GM12878 (cell line): Measurements from ENCODE around the gene VPREB1. TPM values are rescaled to one million over a fixed set of nuclear protein-coding genes. Genes with fewer than 3 reads are reported as not detected.

Experiments used
- ATAC-seq: fragments of 200-7000 bp; cut with Tn5 transposase; 3 replicates; pipeline ENCODE4 v1.9.1; 2020; ENCODE audit warnings: mild to moderate bottlenecking, moderate library complexity
- BruUV-seq: library from RNA; stranded (reverse); fragments of 400-500 nt; replicated peaks from 2 replicates; lab custom pipeline; 2021; lab: Mats Ljungman, UMichigan
- CTCF ChIA-PET: fragments of 300-600 bp; sonication (Branson Sonifier 250); formaldehyde crosslinking; extraction: SDS; loops from one replicate; lab custom pipeline; 2021; ENCODE audit warnings: inconsistent platforms; lab: Yijun Ruan, JAX
- POLR2A ChIA-PET: fragments of 350-600 bp; formaldehyde crosslinking; extraction: SDS; loops from one replicate; lab custom pipeline; 2021; ENCODE audit warnings: inconsistent platforms; lab: Charles Lee
- RAD21 ChIA-PET: fragments of 300-600 bp; sonication (Branson Sonifier 250); formaldehyde crosslinking; loops from one replicate; lab custom pipeline; 2023; ENCODE audit warnings: antibody characterized with exemption; ENCODE audit not compliant: unreplicated experiment; lab: Charles Lee
- SMC1A ChIA-PET: fragments of 300-600 bp; sonication (Branson Sonifier 250); formaldehyde crosslinking; loops from one replicate; lab custom pipeline; 2023; ENCODE audit not compliant: unreplicated experiment, uncharacterized antibody; lab: Charles Lee
- DNase-seq: peaks from one replicate; pipeline ENCODE4 v3.0.0-alpha.2; 2011; ENCODE audit warnings: low read depth, low spot score
- FAIRE-seq: peaks from 3 replicates; lab custom pipeline; 2011; peaks lifted over from hg19 to GRCh38; lab: Jason Lieb, UNC
- H2AFZ ChIP-seq: 2 replicates; pipeline ENCODE4 v1.6.0; 2011; ENCODE audit warnings: low read depth, low read length, control low read depth; ENCODE audit not compliant: control insufficient read depth
- H3K27ac ChIP-seq: 2 replicates; pipeline ENCODE4 v1.5.1; 2011; ENCODE audit warnings: control low read depth; ENCODE audit not compliant: control insufficient read depth, insufficient read depth
- H3K27me3 ChIP-seq, 2 experiments: replicated peaks in 1 of 2; 2 replicates each; pipeline versions ENCODE4 v1.6.0 to v1.6.1; 2011; ENCODE audit warnings: low read length in 1 of 2; ENCODE audit not compliant: control insufficient read depth in 2 of 2, insufficient read depth in 2 of 2
- H3K36me3 ChIP-seq, 2 experiments: 2 replicates each; pipeline ENCODE4 v1.5.1; 2011; ENCODE audit warnings: low read length in 1 of 2; ENCODE audit not compliant: control insufficient read depth in 2 of 2, insufficient read depth in 2 of 2
- H3K4me1 ChIP-seq: 2 replicates; pipeline ENCODE4 v1.6.1; 2011; ENCODE audit warnings: mild to moderate bottlenecking, low read length, moderate library complexity, mixed read lengths; ENCODE audit not compliant: control insufficient read depth, insufficient read depth
- H3K4me2 ChIP-seq: 2 replicates; pipeline ENCODE4 v1.6.0; 2011; ENCODE audit warnings: control low read depth; ENCODE audit not compliant: control insufficient read depth, insufficient read depth
- H3K4me3 ChIP-seq: fragments of 200-600 bp; sonication (generic); 2 replicates; pipeline ENCODE4 v1.5.1; 2016
- H3K79me2 ChIP-seq: 2 replicates; pipeline ENCODE4 v1.6.0; 2011; ENCODE audit warnings: low read length; ENCODE audit not compliant: control insufficient read depth, insufficient read depth
- H3K9ac ChIP-seq: 2 replicates; pipeline ENCODE4 v1.8.0; 2011; ENCODE audit warnings: low read length, control low read depth, mixed read lengths; ENCODE audit not compliant: control insufficient read depth, insufficient read depth
- H3K9me3 ChIP-seq: replicated peaks from 3 replicates; pipeline ENCODE4 v1.5.1; 2011; ENCODE audit warnings: mild to moderate bottlenecking, low read length; ENCODE audit not compliant: control insufficient read depth, insufficient read depth
- H4K20me1 ChIP-seq: 2 replicates; pipeline ENCODE4 v1.6.0; 2011; ENCODE audit not compliant: control insufficient read depth, insufficient read depth
- KDM1A ChIP-seq: fragments of 200-600 bp; sonication (generic); IDR thresholded peaks from 2 replicates; pipeline ENCODE4 v1.6.1; 2016; ENCODE audit warnings: borderline replicate concordance
- MEF2A ChIP-seq: IDR thresholded peaks from 2 replicates; pipeline ENCODE4 v1.6.1; 2011; ENCODE audit warnings: low read depth, mild to moderate bottlenecking, low read length, moderate library complexity; ENCODE audit not compliant: insufficient read depth
- NFYB ChIP-seq: IDR thresholded peaks from 2 replicates; pipeline ENCODE4 v1.6.1; 2011; ENCODE audit warnings: low read depth, mild to moderate bottlenecking, low read length, improper control_type of control experiment, moderate library complexity; ENCODE audit not compliant: insufficient read depth
- NR2F1 ChIP-seq: fragments of 450-650 bp; conservative IDR thresholded peaks from 2 replicates; pipeline ENCODE4 v1.6.1; 2017; ENCODE audit warnings: mild to moderate bottlenecking
- RAD21 ChIP-seq: IDR thresholded peaks from 2 replicates; pipeline ENCODE4 v1.6.1; 2011; ENCODE audit warnings: mild to moderate bottlenecking, low read depth, low read length, moderate library complexity; ENCODE audit not compliant: insufficient read depth
- SIX5 ChIP-seq: IDR thresholded peaks from 2 replicates; pipeline ENCODE4 v1.6.1; 2011; ENCODE audit warnings: mild to moderate bottlenecking, low read depth, low read length, moderate library complexity; ENCODE audit not compliant: severe bottlenecking
- YBX1 ChIP-seq: fragments of 450-650 bp; IDR thresholded peaks from 2 replicates; pipeline ENCODE4 v1.6.1; 2016; ENCODE audit warnings: antibody characterized with exemption
- ZNF384 ChIP-seq: IDR thresholded peaks from 2 replicates; pipeline ENCODE4 v1.6.1; 2012; ENCODE audit warnings: low read depth, mild to moderate bottlenecking, low read length, improper control_type of control experiment, borderline replicate concordance
- ZZZ3 ChIP-seq: IDR thresholded peaks from 2 replicates; pipeline ENCODE4 v1.6.1; 2011; ENCODE audit warnings: low read depth; ENCODE audit not compliant: control insufficient read depth, insufficient read length
- WGBS: methylation state at CpG from one replicate; pipeline ENCODE4 v1.1.6; 2016; ENCODE audit warnings: low lambda C conversion rate; ENCODE audit not compliant: insufficient replicate concordance, insufficient coverage; ENCODE audit errors: missing lambda C conversion rate; 5-methylcytosine and 5-hydroxymethylcytosine counted together
- in situ Hi-C: fragments of 300-500 bp; cut with MboI; formaldehyde crosslinking; loops from 9 replicates; pipeline ENCODE4 v1.14.3; 2018; ENCODE audit warnings: mixed read lengths
- intact Hi-C: fragments of 100-400 bp; cut with micrococcal nuclease; formaldehyde crosslinking; loops from one replicate; pipeline ENCODE4 v1.14.2; 2022; ENCODE audit not compliant: unreplicated experiment
- polyA plus RNA-seq, 11 experiments: library from polyadenylated mRNA; depleted of rRNA in 4 of 11; unstranded in 6 of 11; stranded (reverse) in 5 of 11; fragments of >200 nt; fragmentation: Nextera tagmentation in 4 of 11; fragmentation: Illumina TruSeq in 1 of 11; extraction: Ambion mirVana in 4 of 11; extraction: Trizol in 1 of 11; gene quantifications; 1 replicate in 1 of 11; 2 replicates in 10 of 11; pipeline versions ENCODE4 v1.2.1 to v1.2.3, GENCODE V29; 2011 to 2016; ENCODE audit warnings: inconsistent platforms in 2 of 11, missing spikeins in 2 of 11, low read depth in 1 of 11
- total RNA-seq, 4 experiments: library from RNA; depleted of rRNA in 3 of 4; stranded (reverse); fragments of >200 nt in 3 of 4; fragmentation: Illumina TruSeq in 1 of 4; extraction: Trizol in 1 of 4; gene quantifications; 2 replicates each; pipeline versions ENCODE4 v1.2.1 to v1.2.3, GENCODE V29; 2013 to 2021
- TF ChIP-seq, protein P1 (sequence below): fragments of 450-650 bp; IDR thresholded peaks from 2 replicates; pipeline ENCODE4 v1.6.1; 2017; ENCODE audit warnings: mild to moderate bottlenecking, moderate library complexity

Gene VPREB1
- total and polyA plus RNA-seq, 10 of the 15 experiments (the other 5 are each of a cell fraction or from before 2014, with no cell fraction given), result not detected

DNA sequence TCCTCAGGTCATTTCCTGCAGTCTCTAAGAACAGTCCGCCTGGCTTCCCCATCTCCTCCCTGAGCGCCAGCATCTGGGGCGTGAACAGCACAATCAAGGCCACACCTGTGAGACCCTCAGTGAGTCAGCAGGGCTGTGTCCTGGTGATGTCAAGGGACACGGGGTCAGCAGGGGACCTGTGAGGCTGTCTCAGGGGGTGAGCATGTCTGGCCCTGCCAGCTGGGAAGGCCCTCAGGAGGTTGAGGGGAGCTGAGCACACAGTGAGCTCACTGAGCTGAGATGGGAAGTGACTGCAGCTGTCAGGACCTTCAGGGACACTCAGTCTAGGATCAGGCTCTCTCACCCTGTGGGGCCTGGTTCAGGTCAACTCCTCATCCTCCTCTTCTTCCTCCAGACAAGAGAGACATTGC is 46.6 kb upstream of the VPREB1 start:
- no peaks in the 10 kb centered on the region for H3K36me3 ChIP-seq
- SMC1A ChIA-PET, result interaction anchor here (2.7 to 3.4 kb wide), 5 partner anchors 14 to 138 kb away, joined by 13 to 30 read pairs (median 21); no protein-coding TSS in a partner anchor
- TF ChIP-seq, protein P1, sequence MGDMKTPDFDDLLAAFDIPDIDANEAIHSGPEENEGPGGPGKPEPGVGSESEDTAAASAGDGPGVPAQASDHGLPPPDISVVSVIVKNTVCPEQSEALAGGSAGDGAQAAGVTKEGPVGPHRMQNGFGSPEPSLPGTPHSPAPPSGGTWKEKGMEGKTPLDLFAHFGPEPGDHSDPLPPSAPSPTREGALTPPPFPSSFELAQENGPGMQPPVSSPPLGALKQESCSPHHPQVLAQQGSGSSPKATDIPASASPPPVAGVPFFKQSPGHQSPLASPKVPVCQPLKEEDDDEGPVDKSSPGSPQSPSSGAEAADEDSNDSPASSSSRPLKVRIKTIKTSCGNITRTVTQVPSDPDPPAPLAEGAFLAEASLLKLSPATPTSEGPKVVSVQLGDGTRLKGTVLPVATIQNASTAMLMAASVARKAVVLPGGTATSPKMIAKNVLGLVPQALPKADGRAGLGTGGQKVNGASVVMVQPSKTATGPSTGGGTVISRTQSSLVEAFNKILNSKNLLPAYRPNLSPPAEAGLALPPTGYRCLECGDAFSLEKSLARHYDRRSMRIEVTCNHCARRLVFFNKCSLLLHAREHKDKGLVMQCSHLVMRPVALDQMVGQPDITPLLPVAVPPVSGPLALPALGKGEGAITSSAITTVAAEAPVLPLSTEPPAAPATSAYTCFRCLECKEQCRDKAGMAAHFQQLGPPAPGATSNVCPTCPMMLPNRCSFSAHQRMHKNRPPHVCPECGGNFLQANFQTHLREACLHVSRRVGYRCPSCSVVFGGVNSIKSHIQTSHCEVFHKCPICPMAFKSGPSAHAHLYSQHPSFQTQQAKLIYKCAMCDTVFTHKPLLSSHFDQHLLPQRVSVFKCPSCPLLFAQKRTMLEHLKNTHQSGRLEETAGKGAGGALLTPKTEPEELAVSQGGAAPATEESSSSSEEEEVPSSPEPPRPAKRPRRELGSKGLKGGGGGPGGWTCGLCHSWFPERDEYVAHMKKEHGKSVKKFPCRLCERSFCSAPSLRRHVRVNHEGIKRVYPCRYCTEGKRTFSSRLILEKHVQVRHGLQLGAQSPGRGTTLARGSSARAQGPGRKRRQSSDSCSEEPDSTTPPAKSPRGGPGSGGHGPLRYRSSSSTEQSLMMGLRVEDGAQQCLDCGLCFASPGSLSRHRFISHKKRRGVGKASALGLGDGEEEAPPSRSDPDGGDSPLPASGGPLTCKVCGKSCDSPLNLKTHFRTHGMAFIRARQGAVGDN, result no peak
- TF ChIP-seq RAD21 (no peak), YBX1 (no peak), ZZZ3 (no peak), ZNF384 (no peak), KDM1A (no peak), NR2F1 (no peak), NFYB (no peak), MEF2A (no peak), SIX5 (no peak)
- WGBS, result 84% methylated on average over 4 of the region's 4 CpGs
- intact Hi-C loops, result no loop called here
- FAIRE-seq (no peak), ATAC-seq (no peak), DNase-seq (no peak)
- no peak overlapping the region for H2AFZ ChIP-seq
- in situ Hi-C loops, result loop anchor here (5.0 kb wide), 3 partner anchors 41 to 754 kb away; no protein-coding TSS in a partner anchor
- H3K4me3 ChIP-seq, result no peak overlapping the region
- no peaks in the 10 kb centered on the region for H3K9me3 ChIP-seq
- RAD21 ChIA-PET, result interaction anchor here (3.6 kb wide), 1 partner anchor 87 kb away, joined by 27 read pairs; no protein-coding TSS in a partner anchor
- peaks cover 25% of the 10 kb centered on the region for H3K4me1 ChIP-seq
- no peak overlapping the region for H3K9ac ChIP-seq
- BruUV-seq, result no TSS peak
- peaks cover 3% of the 10 kb centered on the region for H3K79me2 ChIP-seq
- no peaks in the 10 kb centered on the region for H4K20me1 ChIP-seq
- H3K27ac ChIP-seq, result no peak overlapping the region
- CTCF ChIA-PET, result interaction anchor here (0.9 to 3.6 kb wide), 6 partner anchors 9 to 168 kb away, joined by 3 to 43 read pairs (median 28); no protein-coding TSS in a partner anchor
- no peaks in the 10 kb centered on the region for H3K27me3 ChIP-seq
- no peak overlapping the region for H3K4me2 ChIP-seq
- POLR2A ChIA-PET, result no interaction called here
